GM21360 (cell line): ENCODE data around the gene SHISAL1.

Experiments
- ATAC-seq: cut with Tn5 transposase; IDR thresholded peaks from one replicate; pipeline ENCODE4 v1.9.1; 2021; ENCODE audit warnings: mild to moderate bottlenecking, moderate library complexity; ENCODE audit not compliant: unreplicated experiment

Gene SHISAL1

GRCh38 chr22:44266796-44267760, 45.7 kb downstream of the SHISAL1 start:
- ATAC-seq, result no peak

DNA sequence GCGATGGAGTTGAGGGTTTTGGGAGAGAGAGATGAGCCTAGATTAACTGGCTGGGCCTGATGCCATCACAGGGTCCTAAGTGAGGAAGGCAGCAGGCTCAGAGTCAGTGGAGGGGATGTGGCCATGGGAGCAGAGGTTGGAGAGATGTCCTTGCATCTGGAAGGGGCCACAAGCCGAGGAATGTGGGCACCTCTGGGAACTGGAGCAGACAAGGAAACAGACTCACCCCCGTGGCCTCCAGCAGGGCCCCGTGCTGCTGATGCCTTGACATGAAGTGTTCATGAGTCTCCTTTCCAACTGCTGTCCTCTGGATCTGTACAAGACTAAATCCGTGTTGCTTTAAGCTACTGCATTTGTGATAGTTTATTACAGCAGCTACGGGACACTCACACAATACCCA, 49.2 kb downstream of the SHISAL1 start:
- no peak for ATAC-seq

DNA sequence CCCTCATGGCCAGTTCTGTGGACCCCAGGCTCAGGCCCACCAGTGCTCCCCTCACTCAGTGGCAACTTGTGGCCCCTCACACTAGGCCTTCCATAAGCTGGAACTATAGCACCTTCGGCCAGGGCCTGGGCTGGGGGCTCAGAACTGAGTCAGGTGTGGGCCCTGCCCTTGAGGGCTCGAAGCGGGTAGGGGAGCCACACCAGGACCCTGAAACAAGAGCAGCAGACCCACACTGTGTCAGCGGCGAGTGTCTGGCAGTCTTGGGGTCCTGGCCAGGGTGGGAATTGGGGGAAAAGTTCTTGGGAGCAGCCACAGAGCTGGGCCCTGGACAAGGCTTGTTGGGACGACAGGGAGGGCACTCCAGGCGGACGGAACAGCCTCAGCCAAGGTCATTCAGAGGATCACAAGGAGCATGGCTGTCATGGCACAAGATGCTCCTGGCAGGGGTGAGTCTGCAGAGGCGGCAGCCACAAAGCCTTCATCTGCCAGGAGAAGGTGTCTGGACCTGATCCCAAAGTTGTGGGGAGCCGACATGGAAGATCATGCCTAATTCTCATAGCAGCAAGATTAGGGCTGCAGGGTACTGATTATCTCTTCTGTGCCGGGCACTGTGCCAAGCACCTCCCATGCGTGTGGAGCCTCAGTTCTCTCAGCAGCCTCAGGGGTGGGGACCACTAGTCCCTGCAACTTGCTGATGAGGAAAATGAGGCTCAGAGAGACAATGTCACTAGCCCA, 50.7 kb downstream of the SHISAL1 start:
- ATAC-seq, result no peak

DNA sequence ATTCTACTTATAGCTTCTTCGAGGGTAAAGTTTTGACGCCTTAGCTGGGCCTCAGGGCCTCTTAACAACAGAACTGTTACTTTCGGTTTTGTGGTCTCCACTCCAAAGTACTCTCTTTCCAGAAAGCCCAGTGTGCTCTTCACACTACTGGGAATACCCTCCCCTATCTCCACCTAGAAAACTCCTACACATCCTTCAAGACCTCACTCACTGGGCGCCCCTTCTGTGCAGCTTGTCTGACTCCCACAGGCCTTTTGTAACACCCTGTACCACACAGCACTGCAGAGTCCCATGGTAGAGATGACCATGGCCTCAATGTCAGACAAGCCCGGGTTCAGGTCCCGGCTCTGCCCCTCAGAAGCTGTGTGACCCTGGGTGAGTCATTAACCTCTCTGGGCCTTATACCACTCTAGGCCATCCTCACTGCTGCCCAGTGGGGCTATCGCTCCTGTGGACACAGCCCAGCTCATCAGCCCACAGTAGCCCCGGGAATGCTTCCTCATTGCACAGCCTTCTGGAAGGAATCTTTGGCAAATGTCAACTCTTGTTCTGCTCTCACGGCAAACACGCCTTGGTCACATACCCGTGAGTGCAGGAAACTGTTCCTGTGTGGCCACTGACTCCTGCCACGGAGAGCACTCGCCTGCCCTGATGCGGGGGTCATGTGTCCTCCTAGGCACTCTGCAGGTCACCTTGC, 51.4 kb downstream of the SHISAL1 start:
- no peak for ATAC-seq

DNA sequence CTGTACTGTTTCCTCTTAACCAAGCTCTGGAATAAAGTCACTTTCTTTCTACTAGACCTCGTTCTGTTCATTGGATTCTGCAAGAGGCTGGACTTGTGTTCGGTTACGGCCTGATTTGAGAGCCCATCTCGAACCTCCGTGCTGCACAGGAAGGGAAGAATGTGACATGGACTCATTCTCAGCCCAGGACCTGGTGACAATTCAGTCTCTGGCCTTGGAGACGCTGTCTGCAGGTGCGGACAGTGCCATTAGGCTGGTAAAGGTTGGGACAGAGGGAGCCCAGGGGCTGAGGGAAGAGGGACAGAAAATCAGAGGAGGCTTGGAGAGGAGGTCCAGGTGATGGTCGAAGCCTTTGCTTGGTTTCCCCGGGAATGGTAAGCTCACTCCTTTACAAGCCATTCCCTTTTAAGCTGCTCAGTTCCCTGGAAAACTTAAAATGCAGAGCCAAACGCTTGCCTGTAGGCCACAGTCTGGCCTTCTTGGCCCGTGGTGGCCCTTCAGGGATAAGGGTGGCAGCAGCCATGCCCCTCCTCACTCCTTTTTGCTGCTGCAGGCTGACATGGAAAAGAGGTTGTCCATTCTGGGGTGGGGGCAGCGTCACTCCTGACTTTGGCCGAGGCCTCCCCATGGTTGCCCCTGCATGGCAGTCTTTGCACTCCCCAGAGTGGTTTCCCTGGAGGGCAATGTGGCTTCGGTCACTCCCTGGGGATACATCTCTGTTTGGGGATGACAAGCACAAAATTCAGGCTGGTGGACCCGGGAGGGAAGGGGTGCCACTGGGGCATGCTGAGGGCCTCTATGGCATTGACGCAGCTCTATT, 52.3 kb downstream of the SHISAL1 start:
- ATAC-seq, result no peak

- no peak for ATAC-seq
Measured at GRCh38 chr22:44259366-44260215, 53.2 kb downstream of the SHISAL1 start.

- ATAC-seq, result no peak
Measured at GRCh38 chr22:44256556-44257485, 55.9 kb downstream of the SHISAL1 start.

- ATAC-seq, result no peak
Measured at GRCh38 chr22:44256085-44256484, 56.7 kb downstream of the SHISAL1 start.

- ATAC-seq, result no peak
Measured at GRCh38 chr22:44254811-44255210, 57.9 kb downstream of the SHISAL1 start.

- ATAC-seq, result no peak
Measured at GRCh38 chr22:44249376-44250147, 63.2 kb downstream of the SHISAL1 start.

DNA sequence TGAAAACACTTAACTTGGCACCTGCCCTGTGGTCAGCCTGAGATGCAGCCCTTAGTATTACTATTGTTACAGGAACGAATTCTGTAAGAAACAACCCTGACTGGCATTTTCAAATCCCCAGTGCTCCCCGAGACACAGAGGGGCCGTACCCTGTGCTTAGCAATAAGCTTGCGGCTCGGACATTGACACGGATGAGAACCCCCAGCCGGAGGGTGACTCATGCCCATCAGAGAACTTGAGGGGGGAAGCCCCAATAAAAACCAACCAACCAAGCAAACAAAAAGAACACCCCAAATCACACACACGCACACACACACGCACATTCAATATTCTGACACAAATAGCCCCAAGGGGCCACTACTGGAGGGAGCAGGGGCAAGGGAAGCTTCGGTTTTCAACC, 63.8 kb downstream of the SHISAL1 start:
- no peak for ATAC-seq

DNA sequence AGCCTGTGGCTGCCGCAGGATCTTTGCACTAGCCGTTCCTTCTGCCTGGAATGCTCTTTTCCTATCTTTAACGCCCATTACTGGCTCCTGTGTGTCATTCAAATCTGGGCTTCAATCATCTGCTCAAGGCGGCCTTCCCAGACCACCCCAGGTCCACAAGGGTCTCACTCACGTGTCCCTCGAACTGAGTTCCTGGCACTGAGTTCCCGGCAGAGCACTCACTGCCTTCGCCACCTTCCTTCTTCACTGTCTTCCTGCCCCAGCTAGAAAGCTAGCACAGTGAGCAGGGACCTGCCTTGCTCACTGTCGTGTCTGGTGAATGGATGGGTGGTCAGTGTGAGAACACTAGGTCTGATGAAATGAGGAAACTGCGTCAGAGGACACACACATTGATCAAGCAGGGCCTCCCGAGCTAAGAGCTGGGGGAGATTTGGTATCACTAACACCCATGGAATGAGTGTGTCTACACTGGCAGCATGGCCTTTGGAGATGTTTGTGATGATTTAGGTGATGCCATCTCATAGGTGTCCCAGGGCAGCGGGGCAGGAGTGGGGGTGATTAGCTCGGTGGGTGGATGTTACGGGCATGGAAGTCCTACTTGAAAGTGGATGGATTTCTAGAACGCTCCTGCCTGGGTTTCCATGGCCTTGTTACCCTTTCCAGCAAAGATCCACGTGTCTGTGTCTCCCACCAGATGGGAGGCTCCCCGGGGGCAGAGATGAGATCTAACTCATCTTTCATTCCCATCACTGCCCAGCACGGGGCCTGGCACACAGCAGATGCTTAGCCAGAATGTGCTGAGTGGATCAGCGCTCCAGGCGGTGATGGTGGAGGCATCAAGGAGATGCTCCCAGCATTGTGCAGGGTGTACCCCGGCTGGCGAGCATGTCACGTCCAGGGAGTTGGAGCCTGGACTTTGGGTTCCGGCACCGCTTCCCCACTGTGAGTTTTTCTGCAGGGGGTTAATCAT, 64.5 kb downstream of the SHISAL1 start:
- no peak for ATAC-seq

- no peak for ATAC-seq
Measured at GRCh38 chr22:44247346-44247745, 65.4 kb downstream of the SHISAL1 start.

DNA sequence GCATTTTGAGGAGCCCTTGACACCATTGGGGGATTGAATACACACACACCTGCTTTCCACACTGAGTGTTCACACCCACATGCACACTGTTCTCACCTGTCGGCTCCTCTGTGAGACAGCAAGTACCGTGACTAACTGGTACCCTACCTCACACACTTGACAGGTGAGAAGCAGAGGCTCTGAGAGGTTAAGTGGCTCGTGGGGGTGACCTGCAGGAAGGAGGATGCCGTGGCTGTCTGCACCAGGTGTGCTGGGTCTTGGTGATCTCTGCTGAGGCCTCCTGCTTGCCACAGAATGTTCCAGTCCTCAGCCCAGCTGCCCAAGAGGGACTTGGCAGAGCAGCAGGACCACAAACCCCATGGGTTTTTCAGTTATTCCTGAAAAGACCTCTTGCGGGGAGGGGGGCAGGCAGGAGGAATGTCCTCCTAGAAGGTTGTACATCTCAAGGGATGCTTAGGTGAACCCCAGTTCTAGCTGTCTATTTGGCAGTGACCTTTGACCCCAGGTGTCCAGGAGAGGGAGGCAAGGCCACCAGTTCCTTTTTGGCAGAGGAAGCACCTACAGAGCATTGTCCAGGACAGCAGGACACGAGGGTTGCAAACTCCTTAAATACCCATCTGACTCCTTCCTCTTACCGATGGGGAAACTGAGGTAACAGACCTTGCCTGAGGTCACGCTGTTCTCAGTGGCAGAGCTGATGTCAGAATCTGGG, 66.0 kb downstream of the SHISAL1 start:
- no peak for ATAC-seq

DNA sequence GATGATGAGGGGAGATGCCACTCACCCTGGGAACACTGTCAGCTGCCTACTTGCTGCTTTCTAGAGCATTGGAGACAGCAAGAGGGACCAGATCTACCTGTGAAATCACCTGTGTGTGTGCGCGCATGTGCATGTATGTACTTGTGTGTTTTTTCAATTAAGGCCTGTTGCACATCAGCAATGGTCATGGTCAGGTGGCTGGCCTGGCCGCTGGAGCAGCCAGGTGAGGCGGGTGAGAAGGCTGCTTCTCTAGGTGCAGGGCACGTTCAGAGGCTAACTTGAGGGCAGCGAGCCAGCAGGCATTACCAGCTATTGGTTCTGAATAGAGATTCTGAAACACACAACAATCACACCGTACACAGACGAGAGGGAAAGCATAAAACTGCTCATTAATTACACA, 66.9 kb downstream of the SHISAL1 start:
- no peak for ATAC-seq

DNA sequence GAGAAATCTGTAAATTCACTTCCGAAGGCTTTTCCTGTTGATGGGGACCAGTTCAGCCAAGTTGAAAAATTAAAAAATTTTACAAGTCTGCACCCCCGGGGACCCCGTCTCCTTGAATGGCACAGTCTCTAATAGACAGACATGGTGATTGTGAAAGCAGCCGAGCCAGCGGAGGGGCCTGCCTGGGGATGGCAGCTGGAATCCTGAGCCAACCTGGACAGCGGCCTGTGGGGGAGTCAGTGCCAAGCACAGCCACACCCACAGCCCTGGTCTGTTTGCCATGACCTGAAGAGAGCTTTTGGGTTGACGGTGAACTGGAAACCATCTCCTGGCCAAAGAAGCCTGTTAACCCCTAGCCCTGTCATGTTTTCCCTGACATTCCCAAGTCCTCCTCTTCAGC, 67.3 kb downstream of the SHISAL1 start:
- no peak for ATAC-seq
